Hepatocyte (in vitro differentiated cells): ENCODE data around the gene IGLL5. TPM values are rescaled to one million over a fixed set of nuclear protein-coding genes. Genes with fewer than 3 reads are reported as not detected.

Experiments used
- DNase-seq: peaks from one replicate; pipeline ENCODE4 v3.0.0-alpha.2; 2016; ENCODE audit warnings: low spot score
- H2AFZ ChIP-seq: fragments of 200-600 bp; sonication (generic); 2 replicates; pipeline ENCODE4 v1.6.0; 2016; ENCODE audit warnings: antibody characterized with exemption, mild to moderate bottlenecking
- H3K27ac ChIP-seq: fragments of 200-600 bp; sonication (generic); 2 replicates; pipeline ENCODE4 v1.5.1; 2016; ENCODE audit warnings: mild to moderate bottlenecking
- H3K27me3 ChIP-seq: fragments of 200-600 bp; sonication (generic); 2 replicates; pipeline ENCODE4 v1.6.1; 2016
- H3K36me3 ChIP-seq: fragments of 200-600 bp; sonication (generic); replicated peaks from 2 replicates; pipeline ENCODE4 v1.5.1; 2016; ENCODE audit warnings: low read depth; ENCODE audit not compliant: insufficient read depth
- H3K4me1 ChIP-seq: fragments of 200-600 bp; sonication (generic); 2 replicates; pipeline ENCODE4 v1.5.1; 2016; ENCODE audit warnings: mild to moderate bottlenecking, moderate library complexity; ENCODE audit not compliant: insufficient read depth
- H3K4me2 ChIP-seq: fragments of 200-600 bp; sonication (generic); 2 replicates; pipeline ENCODE4 v1.6.0; 2016
- H3K4me3 ChIP-seq: fragments of 200-600 bp; sonication (generic); 2 replicates; pipeline ENCODE4 v1.5.1; 2016; ENCODE audit warnings: mild to moderate bottlenecking
- H3K79me2 ChIP-seq: fragments of 200-600 bp; sonication (generic); 2 replicates; pipeline ENCODE4 v1.6.0; 2017; ENCODE audit warnings: mild to moderate bottlenecking
- H3K9me2 ChIP-seq: fragments of 200-600 bp; sonication (generic); replicated peaks from 2 replicates; pipeline ENCODE4 v1.6.0; 2017; ENCODE audit warnings: mild to moderate bottlenecking; ENCODE audit not compliant: insufficient read depth
- H3K9me3 ChIP-seq: fragments of 200-600 bp; sonication (generic); 2 replicates; pipeline ENCODE4 v1.5.1; 2016; ENCODE audit warnings: low read depth, mild to moderate bottlenecking
- H4K20me1 ChIP-seq: fragments of 200-600 bp; sonication (generic); 2 replicates; pipeline ENCODE4 v1.6.0; 2016; ENCODE audit warnings: mild to moderate bottlenecking; ENCODE audit not compliant: insufficient read depth, poor library complexity, severe bottlenecking
- EZH2 ChIP-seq: fragments of 200-600 bp; sonication (generic); IDR thresholded peaks from 2 replicates; pipeline ENCODE4 v1.6.1; 2016; ENCODE audit warnings: antibody characterized with exemption, mild to moderate bottlenecking, borderline replicate concordance
- EZH2phosphoT487 ChIP-seq: fragments of 200-600 bp; sonication (generic); IDR thresholded peaks from one replicate; pipeline ENCODE4 v1.6.1; 2018; ENCODE audit warnings: antibody characterized with exemption, mild to moderate bottlenecking, low read depth, moderate library complexity; ENCODE audit not compliant: unreplicated experiment, severe bottlenecking
- WGBS: methylation state at CpG from one replicate; pipeline ENCODE4 v1.1.6; 2016; ENCODE audit warnings: low lambda C conversion rate; ENCODE audit errors: missing lambda C conversion rate; 5-methylcytosine and 5-hydroxymethylcytosine counted together
- polyA plus RNA-seq: library from polyadenylated mRNA; unstranded; fragments of >200 nt; fragmentation: Nextera tagmentation; extraction: Ambion mirVana; gene quantifications from 2 replicates; pipeline ENCODE4 v1.2.1, GENCODE V29; 2016
- total RNA-seq: library from RNA; depleted of rRNA; stranded (reverse); fragments of >200 nt; gene quantifications from 2 replicates; pipeline ENCODE4 v1.2.3, GENCODE V29; 2014
- TF ChIP-seq, protein P1 (sequence below): fragments of 200-600 bp; sonication (generic); IDR thresholded peaks from 2 replicates; pipeline ENCODE4 v1.5.1; 2016; ENCODE audit warnings: antibody characterized with exemption, mild to moderate bottlenecking; ENCODE audit not compliant: poor library complexity

IGLL5 gene
- total and polyA plus RNA-seq, 2 experiments from 2014 or later, result not detected

DNA sequence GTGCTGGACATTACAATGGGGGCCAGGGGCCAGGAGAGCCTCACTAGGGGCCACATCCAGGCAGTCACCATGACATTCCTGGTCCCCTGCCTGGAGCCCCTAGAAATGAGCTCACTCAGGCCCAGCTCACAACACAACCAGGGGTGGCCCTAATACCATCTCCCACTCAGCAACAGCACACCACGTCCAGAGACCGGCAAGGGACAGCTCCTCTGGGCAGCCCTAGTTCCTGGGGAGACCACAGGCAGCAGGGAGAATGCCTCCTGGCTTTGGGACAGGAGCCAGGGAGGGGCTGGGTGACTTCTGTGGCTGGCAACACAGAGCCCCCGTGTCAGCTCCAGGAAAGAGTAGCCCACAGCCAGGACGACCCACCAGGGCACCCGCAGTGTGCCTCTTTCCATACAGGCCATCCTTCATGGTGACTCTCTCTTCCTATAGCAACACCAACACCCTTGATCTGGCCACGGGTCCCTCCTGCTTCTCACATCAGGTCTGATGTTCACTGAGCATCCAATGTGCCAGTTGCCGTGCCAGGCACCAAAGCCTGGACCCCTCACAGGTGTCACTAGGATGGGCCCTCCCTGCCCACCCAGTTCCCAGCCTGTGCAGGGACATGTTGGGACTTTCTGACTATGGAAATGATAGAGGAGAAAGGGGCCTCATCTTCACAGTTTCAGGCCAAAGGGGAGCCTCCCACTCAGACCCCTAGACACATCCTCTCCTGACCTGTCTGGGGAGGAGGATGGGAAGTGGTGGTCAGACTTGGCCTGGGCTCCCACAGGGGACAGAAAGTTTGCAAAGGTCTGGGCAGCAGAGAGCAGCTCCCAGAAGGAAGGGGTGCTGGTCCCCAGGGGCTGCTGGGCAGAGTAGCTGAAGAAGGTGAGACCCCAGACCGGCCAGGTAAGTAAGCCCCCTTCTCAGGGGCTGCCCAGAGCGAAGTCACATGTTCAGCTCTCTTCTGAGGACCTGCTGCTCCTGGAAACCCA is 43.2 kb downstream of the IGLL5 start:
- no peaks in the 10 kb centered on the region for H3K36me3 ChIP-seq
- H3K27me3 ChIP-seq, result no peaks in the 10 kb centered on the region
- no peaks in the 10 kb centered on the region for H3K9me2 ChIP-seq
- WGBS, result 84% methylated on average over 9 of the region's 9 CpGs
- H3K4me3 ChIP-seq, result no peak overlapping the region
- no peak for DNase-seq
- H4K20me1 ChIP-seq, result no peaks in the 10 kb centered on the region
- H3K4me2 ChIP-seq, result no peak overlapping the region
- H3K27ac ChIP-seq, result no peak overlapping the region
- H3K4me1 ChIP-seq, result peaks cover 18% of the 10 kb centered on the region
- TF ChIP-seq EZH2phosphoT487 (no peak), EZH2 (no peak)
- TF ChIP-seq, protein P1, sequence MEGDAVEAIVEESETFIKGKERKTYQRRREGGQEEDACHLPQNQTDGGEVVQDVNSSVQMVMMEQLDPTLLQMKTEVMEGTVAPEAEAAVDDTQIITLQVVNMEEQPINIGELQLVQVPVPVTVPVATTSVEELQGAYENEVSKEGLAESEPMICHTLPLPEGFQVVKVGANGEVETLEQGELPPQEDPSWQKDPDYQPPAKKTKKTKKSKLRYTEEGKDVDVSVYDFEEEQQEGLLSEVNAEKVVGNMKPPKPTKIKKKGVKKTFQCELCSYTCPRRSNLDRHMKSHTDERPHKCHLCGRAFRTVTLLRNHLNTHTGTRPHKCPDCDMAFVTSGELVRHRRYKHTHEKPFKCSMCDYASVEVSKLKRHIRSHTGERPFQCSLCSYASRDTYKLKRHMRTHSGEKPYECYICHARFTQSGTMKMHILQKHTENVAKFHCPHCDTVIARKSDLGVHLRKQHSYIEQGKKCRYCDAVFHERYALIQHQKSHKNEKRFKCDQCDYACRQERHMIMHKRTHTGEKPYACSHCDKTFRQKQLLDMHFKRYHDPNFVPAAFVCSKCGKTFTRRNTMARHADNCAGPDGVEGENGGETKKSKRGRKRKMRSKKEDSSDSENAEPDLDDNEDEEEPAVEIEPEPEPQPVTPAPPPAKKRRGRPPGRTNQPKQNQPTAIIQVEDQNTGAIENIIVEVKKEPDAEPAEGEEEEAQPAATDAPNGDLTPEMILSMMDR, result no peak
- no peaks in the 10 kb centered on the region for H3K9me3 ChIP-seq
- H3K79me2 ChIP-seq, result no peaks in the 10 kb centered on the region
- H2AFZ ChIP-seq, result no peak overlapping the region

DNA sequence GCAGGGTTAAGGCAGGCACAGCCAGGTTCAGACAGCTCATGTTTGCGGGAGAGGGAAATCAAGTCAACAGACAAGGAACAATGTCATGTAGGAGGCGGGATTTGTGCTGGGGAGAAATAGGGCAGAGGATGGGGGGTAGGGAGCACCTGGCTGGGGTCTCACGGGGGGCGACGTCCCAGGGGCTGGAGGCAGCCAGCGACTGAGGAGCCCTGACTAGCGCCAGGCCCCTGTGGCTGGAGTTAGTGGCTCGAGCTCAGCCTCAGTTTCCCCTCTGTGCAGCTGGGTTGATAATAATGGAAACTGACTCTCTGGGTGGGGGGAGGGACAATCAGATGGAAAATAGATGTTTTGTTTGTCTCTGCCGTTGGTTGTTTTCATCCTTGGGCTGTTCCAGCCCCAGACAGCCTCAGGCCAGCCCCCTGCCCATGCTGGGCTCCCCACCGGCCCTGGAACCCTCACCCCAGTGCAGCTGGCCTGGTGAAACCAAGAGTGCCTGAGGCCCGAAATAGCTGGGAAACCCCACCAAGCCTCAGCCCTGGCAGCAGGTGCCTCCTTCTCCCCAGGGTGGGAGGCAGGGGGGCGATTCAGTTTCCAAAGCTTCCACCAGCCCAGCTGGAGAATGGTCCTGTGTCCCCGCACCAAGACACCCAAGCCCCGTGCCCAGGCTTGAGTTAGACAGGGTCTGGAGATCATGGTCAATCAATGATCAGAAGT is 44.1 kb downstream of the IGLL5 start:
- Histone ChIP-seq H3K4me2 (no peak overlapping the region), H3K27ac (no peak overlapping the region), H3K79me2 (no peaks in the 10 kb centered on the region), H4K20me1 (no peaks in the 10 kb centered on the region), H3K4me1 (peaks cover 9% of the 10 kb centered on the region), H3K9me2 (no peaks in the 10 kb centered on the region), H3K36me3 (no peaks in the 10 kb centered on the region), H3K9me3 (no peaks in the 10 kb centered on the region), H3K4me3 (no peak overlapping the region), H2AFZ (no peak overlapping the region), H3K27me3 (no peaks in the 10 kb centered on the region)
- no peak for DNase-seq
- TF ChIP-seq EZH2 (no peak), EZH2phosphoT487 (no peak)
- TF ChIP-seq, protein P1, result no peak
- WGBS, result 93% methylated on average over 14 of the region's 14 CpGs

DNA sequence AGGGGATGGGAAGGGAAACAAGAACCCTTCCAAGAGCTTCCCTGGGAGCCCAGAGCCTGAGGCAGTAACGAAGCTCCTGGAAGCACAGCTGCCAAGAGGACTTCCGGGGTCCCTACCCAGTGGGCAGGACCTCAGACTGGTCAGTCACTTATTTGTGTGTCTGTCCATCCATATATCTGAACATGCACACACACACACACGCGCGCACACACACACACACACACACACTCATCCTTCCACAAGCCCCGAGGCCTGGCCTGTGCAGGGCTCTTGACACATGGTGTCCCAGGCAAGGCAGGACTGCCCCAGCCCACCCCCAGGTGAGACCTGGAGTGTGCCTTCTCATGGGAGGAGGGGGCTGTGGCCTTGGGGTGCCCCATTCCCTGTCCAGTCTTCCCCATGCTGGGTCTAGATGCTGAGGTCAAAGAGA is 44.9 kb downstream of the IGLL5 start:
- Histone ChIP-seq H3K4me1 (peaks cover 9% of the 10 kb centered on the region), H3K9me3 (no peaks in the 10 kb centered on the region), H3K4me3 (no peak overlapping the region), H3K79me2 (no peaks in the 10 kb centered on the region), H4K20me1 (no peaks in the 10 kb centered on the region), H2AFZ (no peak overlapping the region), H3K4me2 (no peak overlapping the region), H3K27ac (no peak overlapping the region), H3K36me3 (no peaks in the 10 kb centered on the region), H3K27me3 (no peaks in the 10 kb centered on the region), H3K9me2 (no peaks in the 10 kb centered on the region)
- DNase-seq, result no peak
- WGBS, result 96% methylated on average over 6 of the region's 6 CpGs
- TF ChIP-seq EZH2phosphoT487, result no peak
- TF ChIP-seq, protein P1, result no peak
- TF ChIP-seq EZH2, result no peak
